Activated gamma-delta T cell treated with Interleukin-2 at 50 U/mL for 16 hours (primary cell): Measurements from ENCODE around the gene TNF.

Experiments used
- DNase-seq: peaks from one replicate; pipeline ENCODE4 v3.0.0-alpha.2; 2020

Gene TNF

GRCh38 chr6:31545291-31545690 is 30.1 kb upstream of the TNF start:
- DNase-seq, result no peak

GRCh38 chr6:31546339-31546957 is 28.9 kb upstream of the TNF start, which contains the start of gene ATP6V1G2:
TSS of gene ATP6V1G2 (minus strand) at chr6:31546608. CDS start at chr6:31546559, 49 bp downstream.
- DNase-seq, result peak; percentile 79

GRCh38 chr6:31546958-31547726 is 28.2 kb upstream of the TNF start, which contains the start of gene NFKBIL1:
TSS of gene NFKBIL1 (plus strand) at chr6:31547608. CDS start at chr6:31547695, 87 bp downstream.
- DNase-seq, result peak; percentile 87

GRCh38 chr6:31547727-31548543 is 27.4 kb upstream of the TNF start:
- no peak for DNase-seq

- DNase-seq, result no peak
Observed at GRCh38 chr6:31548544-31548873, 26.9 kb upstream of the TNF start.

GRCh38 chr6:31551371-31551770 is 24.0 kb upstream of the TNF start:
- peak; percentile 65 for DNase-seq

GRCh38 chr6:31556307-31556706 is 19.1 kb upstream of the TNF start:
- no peak for DNase-seq

GRCh38 chr6:31557443-31558317 is 17.7 kb upstream of the TNF start:
- DNase-seq, result no peak

- DNase-seq, result no peak
Observed at GRCh38 chr6:31558318-31558625, 17.1 kb upstream of the TNF start.

GRCh38 chr6:31558631-31559500 is 16.5 kb upstream of the TNF start:
- DNase-seq, result peak; percentile 67

GRCh38 chr6:31559606-31559957 is 15.8 kb upstream of the TNF start:
- DNase-seq, result no peak

- DNase-seq, result peak; percentile 60
Observed at GRCh38 chr6:31559958-31560696, 15.2 kb upstream of the TNF start.

GRCh38 chr6:31560697-31561058 is 14.7 kb upstream of the TNF start:
- no peak for DNase-seq

- DNase-seq, result no peak
Observed at GRCh38 chr6:31567531-31568370, 7.6 kb upstream of the TNF start.

- DNase-seq, result peak; percentile 52
Observed at GRCh38 chr6:31568537-31568961, 6.8 kb upstream of the TNF start.

- no peak for DNase-seq
Observed at GRCh38 chr6:31569861-31570536, 5.4 kb upstream of the TNF start.

- DNase-seq, result peak; percentile 68
Observed at GRCh38 chr6:31572041-31572911, 3.1 kb upstream of the TNF start, which contains the start of gene LTA. TSS of gene LTA (plus strand) at chr6:31572289. CDS start at chr6:31572743, 454 bp downstream.
